T-helper 1 cell treated with Interleukin-12 subunit alpha and Interleukin-12 subunit beta and Interleukin-4 antibody, amounts not matched to agents 30 ng/mL and 1 ng/mL, for 36 hours (primary cell): Measurements from ENCODE around the gene LRRC55. TPM values are rescaled to one million over a fixed set of nuclear protein-coding genes. Genes with fewer than 3 reads are reported as not detected.
"Not testable (repeated sequence)": the region's sequence is repeated elsewhere in the genome, so short reads cannot be mapped to it uniquely, and the experiment has no call there.

ENCODE experiments used
- intact Hi-C: fragments of 100-400 bp; cut with micrococcal nuclease; formaldehyde crosslinking; loops from one replicate; pipeline ENCODE4 v1.15.1; 2024
- total RNA-seq: library from RNA; stranded (reverse); gene quantifications from 2 replicates; pipeline ENCODE4 v1.2.3, GENCODE V29; 2022

The LRRC55 gene
- total RNA-seq, 1 donor from 2014 or later: not detected

- intact Hi-C loops: no loop called here
Measured at GRCh38 chr11:57161351-57161750, 20.4 kb upstream of the LRRC55 start.

- intact Hi-C loops: no loop called here
Measured at GRCh38 chr11:57162179-57162898, 19.4 kb upstream of the LRRC55 start.

GRCh38 chr11:57163160-57163868, 18.4 kb upstream of the LRRC55 start:
- intact Hi-C loops: no loop called here

GRCh38 chr11:57164317-57164716, 17.4 kb upstream of the LRRC55 start:
- intact Hi-C loops: no loop called here

- intact Hi-C loops: no loop called here
Measured at GRCh38 chr11:57167125-57167846, 14.5 kb upstream of the LRRC55 start.

- intact Hi-C loops: not testable (repeated sequence)
Measured at GRCh38 chr11:57169732-57170313, 11.9 kb upstream of the LRRC55 start.

- intact Hi-C loops: no loop called here
Measured at GRCh38 chr11:57172031-57172430, 9.7 kb upstream of the LRRC55 start.

- intact Hi-C loops: no loop called here
Measured at GRCh38 chr11:57174656-57175055, 7.1 kb upstream of the LRRC55 start.

GRCh38 chr11:57175478-57175877, 6.3 kb upstream of the LRRC55 start:
- intact Hi-C loops: no loop called here

GRCh38 chr11:57178334-57178733, 3.4 kb upstream of the LRRC55 start:
- intact Hi-C loops: no loop called here

GRCh38 chr11:57179681-57180080, 2.1 kb upstream of the LRRC55 start:
- intact Hi-C loops: no loop called here

GRCh38 chr11:57180081-57180561, 1.6 kb upstream of the LRRC55 start:
- intact Hi-C loops: no loop called here

- intact Hi-C loops: no loop called here
Measured at GRCh38 chr11:57180964-57181363, 789 bp upstream of the LRRC55 start.

GRCh38 chr11:57182896-57183295, 1.1 kb downstream of the LRRC55 start:
- intact Hi-C loops: no loop called here

GRCh38 chr11:57190548-57190947, 8.8 kb downstream of the LRRC55 start:
- intact Hi-C loops: no loop called here

- intact Hi-C loops: no loop called here
Measured at GRCh38 chr11:57191311-57192219, 9.8 kb downstream of the LRRC55 start.

GRCh38 chr11:57192316-57192715, 10.6 kb downstream of the LRRC55 start:
- intact Hi-C loops: no loop called here

GRCh38 chr11:57196596-57196995, 14.8 kb downstream of the LRRC55 start:
- intact Hi-C loops: no loop called here

GRCh38 chr11:57197762-57198161, 16.0 kb downstream of the LRRC55 start:
- intact Hi-C loops: no loop called here

- intact Hi-C loops: no loop called here
Measured at GRCh38 chr11:57199330-57199729, 17.6 kb downstream of the LRRC55 start.

GRCh38 chr11:57200917-57201316, 19.2 kb downstream of the LRRC55 start:
- intact Hi-C loops: no loop called here
